Activated CD4-positive, alpha-beta T cell treated with anti-CD3 and anti-CD28 coated beads, Interleukin-2, amount 50 U/mL, for 16 hours (primary cell): ENCODE measurements around the gene KRT8.
A peak's percentile ranks its signal among the peaks of the same experiment; 100 is the strongest.

Experiments used
- DNase-seq: peaks from one replicate; pipeline ENCODE4 v3.0.0-alpha.2; 2020

The KRT8 gene

DNA sequence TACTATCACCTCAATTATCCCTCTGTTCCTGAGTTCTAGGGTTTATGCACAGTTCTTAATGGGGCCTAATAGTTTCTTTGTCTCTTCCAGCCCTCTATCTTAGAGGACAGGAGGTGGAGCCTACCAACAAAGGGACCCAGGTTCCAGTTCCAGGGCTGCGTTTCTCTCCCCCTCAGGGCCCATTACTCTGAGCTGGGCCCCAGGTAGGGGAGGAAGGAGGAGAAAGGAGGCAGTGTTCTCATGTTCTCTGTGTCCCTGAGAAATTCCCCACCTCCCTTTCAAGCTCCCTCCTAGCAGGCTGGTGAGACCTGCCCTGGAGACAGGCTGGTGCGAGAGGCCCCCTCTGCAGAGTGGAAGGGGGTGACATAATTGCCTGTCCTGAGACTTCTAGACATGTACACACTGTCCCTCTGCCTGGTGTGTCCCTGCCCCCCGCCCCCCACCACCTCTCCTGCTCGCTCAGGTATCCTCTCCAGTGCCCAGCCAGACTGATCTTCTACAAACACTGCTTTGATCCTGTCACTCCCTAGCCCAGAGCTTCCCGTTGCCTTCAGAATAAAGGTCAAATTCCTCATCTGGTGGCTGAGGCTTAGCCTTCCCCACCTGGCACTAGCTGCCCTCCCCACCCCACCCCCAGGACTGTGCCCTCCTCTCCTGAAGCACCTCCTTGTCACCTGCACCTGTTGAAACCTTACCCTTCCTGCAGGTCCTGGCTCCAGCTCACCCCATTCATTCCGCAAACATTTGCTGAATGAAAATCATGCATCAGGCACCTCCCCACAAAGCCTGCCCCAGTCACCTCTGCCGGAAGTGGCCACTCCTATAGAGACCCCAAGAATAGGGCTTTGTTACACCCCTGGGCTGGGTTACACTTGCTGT, 21.1 kb upstream of the KRT8 start:
- no peak for DNase-seq

DNA sequence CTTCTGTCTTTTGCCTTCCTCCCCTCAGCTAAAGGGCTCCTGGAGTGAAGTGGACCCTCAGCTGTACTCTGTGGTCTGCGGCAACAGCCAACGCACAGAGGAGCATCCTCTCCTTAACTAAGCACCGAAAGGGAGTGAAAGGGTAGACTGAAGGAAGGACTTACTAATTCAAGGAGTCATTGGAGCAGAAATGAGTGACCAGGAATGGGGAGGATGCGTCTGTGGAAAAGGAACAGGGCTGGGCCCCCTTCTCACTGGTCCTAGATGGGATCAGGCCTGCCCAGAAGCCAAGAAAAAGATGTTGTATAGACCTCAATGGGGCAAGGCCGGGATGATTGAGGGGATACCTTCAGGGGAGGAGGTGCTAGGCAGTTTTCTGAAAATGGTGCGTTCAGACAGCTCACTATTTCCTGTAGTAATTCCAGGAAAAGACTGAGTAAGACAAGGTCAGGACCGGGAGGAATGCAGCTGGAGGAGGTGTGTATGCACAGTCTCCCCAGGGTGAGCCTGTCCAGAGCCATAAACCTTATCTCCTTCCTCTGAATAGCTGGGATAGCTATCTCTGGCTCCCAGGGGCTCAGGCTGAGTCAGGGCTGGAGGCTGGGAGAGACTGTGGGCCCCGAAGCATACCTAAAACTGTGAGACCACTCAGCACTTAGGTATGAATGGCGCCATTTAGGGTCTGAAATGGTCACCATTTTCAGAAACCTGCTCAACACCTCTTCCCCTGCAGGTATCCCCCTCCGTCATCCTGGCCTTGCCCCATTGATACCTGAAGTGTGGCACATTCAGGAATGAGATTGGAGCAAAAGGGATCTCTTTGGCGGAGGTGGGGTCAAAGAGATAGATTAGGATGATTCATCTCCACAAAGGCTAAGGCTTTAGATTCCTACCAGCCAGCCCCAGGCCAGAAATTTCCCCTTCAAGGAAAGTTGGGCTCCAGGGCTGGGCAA, 20.2 kb upstream of the KRT8 start:
- no peak for DNase-seq

DNA sequence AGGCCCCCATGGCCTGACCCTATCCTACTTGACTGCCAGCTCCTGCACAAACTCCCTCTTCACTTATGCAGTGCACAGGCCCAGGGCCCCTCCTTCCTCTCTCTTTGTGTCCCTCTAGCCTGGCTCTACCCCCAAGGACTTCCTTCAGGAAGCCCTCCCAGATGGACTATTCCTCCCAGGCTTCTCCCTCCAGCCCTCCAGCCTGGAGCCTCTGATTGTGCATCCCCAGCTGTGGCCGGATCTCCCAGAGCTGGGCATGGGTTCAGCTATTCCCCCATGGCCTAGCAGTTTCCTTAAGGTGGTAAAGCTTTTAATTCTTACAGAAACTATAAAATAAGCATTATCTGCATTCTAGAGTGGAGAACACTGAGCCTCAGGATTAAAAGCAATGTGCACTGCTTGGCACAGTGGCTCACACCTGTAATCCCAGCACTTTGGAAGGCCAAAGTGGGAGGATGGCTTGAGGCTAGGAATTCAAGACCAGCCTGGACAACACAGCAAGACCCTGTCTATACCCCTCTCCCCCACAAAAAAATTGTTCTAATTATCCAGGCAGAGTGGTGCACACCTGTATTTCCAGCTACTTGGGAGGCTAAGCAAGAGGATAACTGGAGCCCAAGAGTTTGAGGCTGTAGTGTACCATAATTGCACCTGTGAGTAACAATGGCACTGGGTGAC, 16.8 kb upstream of the KRT8 start:
- DNase-seq: no peak

DNA sequence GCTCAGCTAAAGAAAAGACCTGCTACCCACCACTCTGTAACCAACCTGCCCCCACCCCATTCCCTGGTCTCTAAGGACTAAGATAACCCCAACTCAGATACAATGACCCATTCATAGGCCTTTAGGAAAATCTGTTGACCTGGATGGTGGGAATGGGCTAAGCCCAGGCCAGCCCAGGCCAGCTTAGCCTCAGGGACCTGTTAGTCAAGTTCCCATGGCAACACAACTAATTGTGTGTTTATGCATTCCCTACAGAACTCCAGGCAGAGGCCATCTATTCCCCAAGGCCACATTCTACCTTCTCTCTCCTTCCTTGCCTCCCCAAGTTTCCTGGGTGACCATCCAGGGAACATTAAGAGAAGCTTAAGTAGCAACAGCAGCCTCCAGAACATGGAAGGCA, 16.1 kb upstream of the KRT8 start:
- no peak for DNase-seq

DNA sequence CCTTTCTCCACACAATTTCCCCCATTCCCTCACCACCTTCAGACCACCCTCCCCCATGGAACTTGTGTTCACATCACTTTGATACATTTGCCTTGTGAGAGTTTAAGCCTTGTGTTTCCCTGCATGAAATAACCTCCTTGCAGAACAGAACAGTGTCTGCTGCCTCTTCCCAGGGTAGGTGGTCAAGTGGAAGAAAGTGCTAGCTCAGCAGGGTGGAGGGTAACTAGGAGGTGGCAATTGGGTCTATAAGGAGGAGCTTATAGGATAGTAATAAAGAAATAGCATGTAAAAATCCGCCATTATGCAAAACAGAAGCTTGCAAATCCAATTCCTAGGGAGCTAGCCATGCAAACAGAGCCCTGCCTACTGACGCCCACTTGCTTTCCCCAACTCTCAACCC, 13.9 kb upstream of the KRT8 start:
- no peak for DNase-seq

DNA sequence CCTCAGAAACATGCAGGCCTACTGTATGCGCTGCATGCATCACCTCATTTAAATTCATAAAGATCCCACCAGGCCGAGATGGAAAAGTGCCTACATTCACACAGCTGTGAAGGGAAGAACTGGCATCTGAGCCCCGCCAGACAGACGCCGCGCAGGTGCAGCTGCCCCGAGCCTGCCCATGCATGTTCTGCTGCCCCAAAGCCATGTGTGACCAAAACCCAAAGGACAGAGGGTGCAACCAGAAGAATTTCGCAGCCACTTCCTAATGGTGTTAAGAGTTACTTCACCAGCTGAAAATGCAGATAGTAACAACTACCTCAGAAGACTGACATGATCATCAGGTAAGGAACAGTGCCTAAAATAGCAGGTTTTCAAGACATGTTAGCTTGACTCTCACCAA, 13.5 kb upstream of the KRT8 start:
- no peak for DNase-seq

DNA sequence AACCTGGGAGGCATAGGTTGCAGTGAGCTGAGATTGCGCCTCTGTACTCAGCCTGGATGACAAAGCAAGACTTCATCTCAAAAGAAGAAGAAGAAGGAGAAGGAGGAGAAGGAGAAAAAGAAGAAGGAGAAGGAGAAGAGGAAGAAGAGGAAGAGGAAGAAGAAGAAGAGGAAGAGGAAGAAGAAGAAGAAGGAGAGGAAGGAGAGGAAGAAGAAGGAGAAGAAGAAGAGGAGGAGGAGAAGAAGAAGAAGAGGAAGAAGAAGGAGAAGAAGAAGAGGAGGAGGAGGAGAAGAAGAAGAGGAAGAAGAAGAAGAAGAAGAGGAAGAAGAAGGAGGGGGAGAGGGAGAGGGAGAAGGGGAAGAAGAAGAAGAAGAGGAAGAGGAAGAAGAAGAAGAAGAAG, 12.9 kb upstream of the KRT8 start:
- DNase-seq: no peak

DNA sequence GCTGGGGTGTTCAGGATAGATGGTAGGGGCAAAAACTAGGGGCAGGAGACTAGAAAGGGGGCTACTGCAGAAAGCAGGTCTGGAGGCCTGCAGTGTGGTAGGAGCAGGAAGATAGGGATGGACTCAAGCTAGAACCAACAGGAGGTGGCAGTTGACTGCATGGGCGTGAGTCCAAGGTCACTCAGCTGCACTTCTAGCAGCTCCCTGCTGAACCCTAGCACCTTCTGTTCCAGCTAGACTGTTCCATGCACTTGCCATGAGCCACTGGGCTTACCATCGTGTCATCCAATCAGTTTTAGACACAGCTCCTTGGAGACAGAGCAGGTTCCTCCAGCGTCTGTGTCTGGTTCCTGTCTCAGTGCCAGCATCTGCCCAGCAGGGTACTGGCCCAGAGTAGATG, 11.3 kb upstream of the KRT8 start:
- no peak for DNase-seq

DNA sequence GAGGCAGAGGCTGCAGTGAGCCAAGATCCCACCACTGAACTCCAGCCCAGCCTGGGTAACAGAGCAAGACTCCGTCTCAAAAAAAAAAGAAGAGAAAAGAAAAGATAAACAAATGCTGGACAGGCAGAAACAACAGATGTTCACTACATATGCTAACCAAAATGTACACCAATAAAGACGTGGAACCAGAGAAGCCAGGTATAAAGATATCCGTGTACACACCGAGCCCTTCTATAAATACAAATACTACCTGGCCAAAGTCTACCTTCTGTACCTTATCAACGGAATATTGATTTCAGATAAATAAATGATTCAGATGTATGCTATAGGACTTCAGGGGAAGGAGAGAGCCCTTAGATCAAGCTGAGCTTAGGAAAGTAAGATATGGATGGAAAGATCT, 10.8 kb upstream of the KRT8 start:
- DNase-seq: no peak

DNA sequence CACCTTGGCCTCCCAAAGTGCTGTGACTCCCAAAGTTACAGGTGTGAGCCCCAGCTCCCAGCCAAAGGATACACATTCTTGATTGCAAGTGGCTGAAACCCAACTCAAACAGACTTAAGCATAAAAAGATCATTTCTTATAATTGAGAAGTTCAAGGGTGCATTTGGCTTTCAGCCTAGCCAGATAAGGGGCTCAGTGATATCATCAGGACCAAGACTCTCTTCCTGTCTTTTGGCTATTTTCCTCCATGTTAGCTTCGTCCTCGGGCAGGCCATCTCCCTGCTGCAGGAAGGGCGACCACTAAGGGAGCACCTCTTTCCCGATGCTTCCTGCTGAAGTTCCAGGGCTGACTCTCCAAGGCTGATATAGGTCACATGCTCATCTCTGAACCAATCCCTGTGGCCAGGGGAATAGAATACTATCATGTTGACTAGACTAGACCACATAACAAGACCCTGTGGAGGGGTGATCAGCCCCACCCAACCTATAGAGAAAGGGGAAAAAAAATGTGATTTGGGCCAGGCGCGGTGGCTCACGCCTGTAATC, 9.8 kb upstream of the KRT8 start:
- no peak for DNase-seq

DNA sequence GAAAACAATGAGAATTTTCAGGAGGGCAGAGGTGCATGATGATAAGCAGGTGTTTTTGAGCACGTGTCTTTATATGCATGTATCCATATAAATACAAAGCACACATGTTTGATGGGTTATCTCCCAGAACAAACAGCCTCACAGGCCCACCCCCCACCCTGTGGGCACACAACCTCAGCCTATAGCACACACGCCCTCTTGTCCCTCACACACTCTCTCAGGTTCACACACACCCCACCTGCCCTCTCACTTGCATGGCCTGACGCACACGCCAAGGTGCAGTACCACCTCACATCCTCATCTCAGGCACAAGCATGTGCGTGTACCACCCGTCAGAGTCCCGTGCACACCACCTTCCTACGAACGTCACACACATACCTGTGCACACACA, 8.6 kb upstream of the KRT8 start:
- DNase-seq: no peak

DNA sequence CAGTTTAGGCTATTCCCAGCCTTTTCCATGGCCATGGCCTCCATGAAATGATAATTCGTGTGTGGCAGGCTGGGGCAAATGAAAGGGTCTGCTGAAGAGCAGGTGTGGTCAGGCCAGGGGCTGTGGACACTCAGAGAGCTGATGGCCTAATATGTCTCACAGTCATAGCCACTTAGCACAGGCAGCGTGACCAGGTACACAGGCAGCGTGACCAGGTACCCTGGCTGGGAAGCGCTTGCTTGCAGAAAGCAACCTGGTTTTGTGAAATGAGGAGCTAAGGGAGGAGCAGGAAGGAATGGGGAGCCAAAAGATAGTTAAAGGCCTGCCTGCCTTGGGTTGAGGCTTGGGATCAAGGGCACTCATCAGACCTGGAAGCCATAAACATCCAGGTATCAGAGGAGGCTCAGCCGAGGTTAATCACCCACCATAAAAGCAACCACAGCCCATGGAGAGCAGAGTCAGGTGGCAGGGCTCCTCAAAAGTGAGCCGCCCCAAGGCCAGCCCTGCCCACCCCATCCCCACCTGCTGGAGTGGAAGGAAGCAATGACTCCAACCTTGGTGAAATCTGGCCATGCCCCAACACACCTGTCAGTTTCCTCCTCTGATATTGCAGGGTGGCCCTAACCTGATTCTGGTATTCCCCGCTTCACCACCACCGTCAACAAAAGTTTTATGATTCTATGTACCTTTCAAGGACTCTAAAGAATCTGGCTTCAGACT, 8.0 kb upstream of the KRT8 start:
- DNase-seq: no peak

DNA sequence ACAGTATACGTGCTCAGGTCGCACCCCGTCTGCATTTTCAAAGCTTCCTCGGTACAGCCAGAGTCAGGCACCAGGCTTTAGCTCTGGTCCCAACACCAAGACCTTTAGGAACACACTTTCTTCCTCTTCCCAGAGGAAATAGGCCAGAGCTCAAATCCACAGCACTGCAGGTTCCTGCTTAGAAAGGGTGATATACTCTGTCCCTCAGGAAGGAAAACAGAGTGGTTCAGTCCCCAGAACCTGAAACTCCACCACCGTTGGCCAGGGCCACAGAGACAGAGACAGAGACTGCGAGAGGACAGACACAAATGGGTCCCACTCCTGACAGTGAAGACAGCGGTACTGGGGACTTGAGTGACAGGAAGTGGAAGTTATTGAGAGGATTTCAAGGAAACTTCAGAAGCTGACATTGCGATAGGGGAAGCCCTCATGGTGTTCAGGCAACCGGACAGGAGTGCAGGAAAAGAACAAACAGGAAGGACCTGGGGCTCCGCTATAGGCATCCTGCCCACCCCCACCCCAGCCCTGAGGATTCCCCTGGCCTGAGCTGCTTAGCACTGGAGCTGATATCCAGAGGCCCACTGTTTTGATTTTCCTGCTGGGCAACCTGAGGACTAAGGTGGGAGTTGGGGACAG, 5.5 kb upstream of the KRT8 start:
- no peak for DNase-seq

DNA sequence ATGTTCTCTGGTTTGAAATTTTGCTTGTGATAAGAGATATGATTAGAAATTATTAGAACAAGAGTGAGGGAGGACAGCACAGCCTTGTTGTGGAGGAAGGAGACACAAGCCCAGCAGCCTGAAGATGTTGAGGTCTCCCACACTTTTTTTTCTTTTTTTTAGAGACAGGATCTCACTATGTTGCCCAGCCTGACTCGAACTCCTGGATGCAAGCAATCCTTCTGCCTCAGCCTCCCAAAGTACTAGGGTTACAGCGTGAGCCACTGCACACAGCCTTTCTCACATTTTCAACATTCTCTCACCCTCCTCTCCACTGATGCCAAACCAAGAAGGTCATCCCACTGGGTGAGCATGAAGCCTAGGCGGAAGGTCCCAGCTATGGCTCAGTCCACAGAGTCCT, 4.9 kb upstream of the KRT8 start:
- no peak for DNase-seq

DNA sequence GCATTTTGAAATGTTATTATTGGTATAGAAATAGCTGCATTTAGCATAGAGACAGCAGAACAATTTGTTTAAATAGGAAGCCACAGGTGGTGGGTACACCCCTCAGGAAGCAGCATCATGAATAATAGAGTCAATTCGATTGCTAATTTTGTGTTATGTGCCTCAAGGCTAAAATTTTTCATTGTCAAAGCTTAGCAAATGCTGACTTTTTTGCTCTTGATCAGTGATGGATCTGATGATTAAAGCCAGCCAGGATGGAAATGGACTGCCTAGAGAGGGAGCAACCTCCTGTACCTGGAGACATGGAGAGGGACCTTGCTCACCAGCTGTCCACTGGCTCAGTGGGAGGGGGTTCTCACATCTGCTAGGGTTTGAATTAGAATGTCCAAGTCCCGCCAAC, 4.5 kb upstream of the KRT8 start:
- no peak for DNase-seq

DNA sequence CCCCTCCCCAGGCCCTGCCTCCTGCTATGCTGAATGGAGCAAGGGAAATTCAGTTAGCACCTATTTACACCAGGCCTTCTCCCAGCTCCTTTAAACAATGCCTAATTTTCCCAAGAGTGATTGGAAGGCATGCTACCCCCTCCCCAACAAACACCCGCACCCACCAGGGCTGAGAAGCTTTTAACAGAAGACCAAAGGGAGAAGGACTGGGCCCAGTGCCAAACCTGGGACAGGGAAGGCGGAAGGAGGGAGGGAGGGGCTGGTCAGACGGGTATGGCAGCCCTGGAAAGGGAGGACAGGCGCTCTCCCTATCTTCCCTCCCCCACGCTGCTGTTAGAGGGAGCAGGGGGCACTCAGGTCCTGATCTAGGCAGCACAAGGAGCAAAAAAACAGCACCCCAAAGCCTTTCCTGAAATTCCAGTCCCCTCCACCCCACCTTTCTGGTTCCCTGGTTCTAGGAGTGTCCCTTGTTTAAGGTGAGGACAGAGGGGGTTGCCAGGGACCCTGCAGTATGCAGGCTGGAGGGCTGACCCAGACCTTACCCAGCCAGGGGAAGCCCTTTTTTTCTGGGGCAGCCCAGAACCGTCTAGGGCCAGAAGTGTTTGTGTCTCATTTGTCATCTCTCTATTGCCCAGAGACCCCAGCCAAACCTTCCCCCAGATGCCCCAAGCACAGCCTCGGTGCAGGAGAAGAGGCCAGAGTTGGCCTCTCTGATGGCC, 2.4 kb upstream of the KRT8 start:
- DNase-seq: no peak

DNA sequence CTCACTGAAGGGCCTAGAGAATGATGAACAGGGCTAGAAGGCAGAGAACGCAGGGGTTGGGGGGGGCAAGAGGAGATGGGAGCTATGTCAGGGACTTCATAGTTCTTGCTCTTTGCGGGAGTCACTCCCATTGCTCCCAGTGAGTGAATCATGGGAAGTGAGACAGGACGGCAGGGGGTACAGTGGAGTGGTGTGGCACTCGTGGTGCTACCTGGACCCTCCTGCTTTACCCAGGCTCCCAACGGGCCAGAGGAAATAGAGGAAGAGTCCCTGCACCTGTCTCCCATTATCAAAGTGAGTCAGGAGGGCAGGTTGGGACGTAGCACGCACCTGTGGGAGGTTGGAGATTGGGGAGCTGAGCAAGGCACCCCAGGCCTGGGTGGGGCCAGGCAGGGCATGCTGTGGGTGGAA, 1.3 kb upstream of the KRT8 start:
- no peak for DNase-seq

DNA sequence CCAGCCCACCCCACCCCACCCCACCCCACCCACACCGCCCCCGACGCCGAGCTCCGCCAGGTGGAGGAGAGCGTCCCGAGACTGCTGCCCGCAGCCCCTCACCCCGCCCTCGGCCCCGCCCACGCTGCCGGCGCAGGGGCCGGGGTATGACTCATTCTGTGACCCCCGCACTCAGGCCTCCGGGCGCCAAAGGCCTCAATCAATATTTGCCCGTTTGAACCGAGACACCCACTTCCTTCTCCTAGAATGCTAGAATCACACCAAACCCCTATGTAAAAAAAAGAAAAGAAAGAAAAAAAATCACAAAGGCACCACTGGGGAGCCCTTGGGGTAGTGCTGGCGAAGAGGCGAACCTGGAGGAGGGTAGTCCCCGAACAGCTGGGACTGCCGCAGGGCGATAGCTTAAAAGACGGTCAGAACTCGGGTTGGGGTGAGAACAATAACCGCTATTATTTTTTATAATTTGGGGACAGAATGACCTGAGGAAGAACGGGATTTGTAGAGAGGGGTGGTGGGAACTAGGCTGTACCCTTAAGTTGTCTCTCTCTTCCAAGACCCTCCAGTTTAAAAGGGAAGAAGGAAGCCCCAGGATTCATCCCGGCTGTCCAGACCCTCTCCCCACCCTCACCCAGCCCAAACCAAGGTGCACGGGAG, 894 bp downstream of the KRT8 start:
- peak; percentile 39 for DNase-seq

DNA sequence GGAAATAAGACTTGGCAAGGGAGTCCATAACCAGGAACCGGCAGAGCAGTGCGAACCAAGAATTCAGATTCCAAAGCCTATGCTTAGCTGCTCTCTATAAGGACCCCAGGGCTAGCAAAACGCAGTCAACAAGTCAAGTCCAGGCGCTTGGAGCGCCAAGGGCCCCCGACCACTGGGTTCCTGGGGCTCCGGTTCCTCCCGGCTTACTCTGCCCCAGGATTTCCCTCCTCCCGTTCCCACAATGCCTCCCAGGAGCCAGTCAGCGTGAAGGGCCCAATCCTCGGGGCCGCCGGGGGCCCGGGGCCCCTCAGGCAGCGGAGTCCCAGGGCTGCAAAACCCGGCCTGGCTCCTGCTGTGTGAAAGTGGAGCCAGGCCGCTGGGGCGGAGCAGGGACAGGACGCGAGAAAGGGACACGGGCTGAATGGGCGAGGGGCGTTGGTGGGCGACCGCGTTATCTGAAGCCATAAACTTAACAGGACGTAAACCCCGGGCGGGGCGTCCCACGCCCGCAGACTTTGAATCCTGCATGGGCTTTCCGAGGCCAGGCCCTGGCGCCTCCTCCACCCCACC, 1.5 kb downstream of the KRT8 start:
- DNase-seq: peak; percentile 36
